Measurements from ENCODE around the gene LTA.

The LTA gene

DNA sequence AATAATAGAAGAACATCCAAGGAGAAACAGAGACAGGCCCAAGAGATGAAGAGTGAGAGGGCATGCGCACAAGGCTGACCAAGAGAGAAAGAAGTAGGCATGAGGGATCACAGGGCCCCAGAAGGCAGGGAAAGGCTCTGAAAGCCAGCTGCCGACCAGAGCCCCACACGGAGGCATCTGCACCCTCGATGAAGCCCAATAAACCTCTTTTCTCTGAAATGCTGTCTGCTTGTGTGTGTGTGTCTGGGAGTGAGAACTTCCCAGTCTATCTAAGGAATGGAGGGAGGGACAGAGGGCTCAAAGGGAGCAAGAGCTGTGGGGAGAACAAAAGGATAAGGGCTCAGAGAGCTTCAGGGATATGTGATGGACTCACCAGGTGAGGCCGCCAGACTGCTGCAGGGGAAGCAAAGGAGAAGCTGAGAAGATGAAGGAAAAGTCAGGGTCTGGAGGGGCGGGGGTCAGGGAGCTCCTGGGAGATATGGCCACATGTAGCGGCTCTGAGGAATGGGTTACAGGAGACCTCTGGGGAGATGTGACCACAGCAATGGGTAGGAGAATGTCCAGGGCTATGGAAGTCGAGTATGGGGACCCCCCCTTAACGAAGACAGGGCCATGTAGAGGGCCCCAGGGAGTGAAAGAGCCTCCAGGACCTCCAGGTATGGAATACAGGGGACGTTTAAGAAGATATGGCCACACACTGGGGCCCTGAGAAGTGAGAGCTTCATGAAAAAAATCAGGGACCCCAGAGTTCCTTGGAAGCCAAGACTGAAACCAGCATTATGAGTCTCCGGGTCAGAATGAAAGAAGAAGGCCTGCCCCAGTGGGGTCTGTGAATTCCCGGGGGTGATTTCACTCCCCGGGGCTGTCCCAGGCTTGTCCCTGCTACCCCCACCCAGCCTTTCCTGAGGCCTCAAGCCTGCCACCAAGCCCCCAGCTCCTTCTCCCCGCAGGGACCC is 2.3 kb downstream of the LTA start:
- DNase-seq = no peak

DNA sequence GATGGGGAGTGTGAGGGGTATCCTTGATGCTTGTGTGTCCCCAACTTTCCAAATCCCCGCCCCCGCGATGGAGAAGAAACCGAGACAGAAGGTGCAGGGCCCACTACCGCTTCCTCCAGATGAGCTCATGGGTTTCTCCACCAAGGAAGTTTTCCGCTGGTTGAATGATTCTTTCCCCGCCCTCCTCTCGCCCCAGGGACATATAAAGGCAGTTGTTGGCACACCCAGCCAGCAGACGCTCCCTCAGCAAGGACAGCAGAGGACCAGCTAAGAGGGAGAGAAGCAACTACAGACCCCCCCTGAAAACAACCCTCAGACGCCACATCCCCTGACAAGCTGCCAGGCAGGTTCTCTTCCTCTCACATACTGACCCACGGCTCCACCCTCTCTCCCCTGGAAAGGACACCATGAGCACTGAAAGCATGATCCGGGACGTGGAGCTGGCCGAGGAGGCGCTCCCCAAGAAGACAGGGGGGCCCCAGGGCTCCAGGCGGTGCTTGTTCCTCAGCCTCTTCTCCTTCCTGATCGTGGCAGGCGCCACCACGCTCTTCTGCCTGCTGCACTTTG is 3.3 kb downstream of the LTA start, which contains the start of gene TNF:
TNF (plus strand) TSS at position 231 of the 567 bp plus-strand sequence; CDS start at position 408, 177 bp downstream.
- DNase-seq = no peak

DNA sequence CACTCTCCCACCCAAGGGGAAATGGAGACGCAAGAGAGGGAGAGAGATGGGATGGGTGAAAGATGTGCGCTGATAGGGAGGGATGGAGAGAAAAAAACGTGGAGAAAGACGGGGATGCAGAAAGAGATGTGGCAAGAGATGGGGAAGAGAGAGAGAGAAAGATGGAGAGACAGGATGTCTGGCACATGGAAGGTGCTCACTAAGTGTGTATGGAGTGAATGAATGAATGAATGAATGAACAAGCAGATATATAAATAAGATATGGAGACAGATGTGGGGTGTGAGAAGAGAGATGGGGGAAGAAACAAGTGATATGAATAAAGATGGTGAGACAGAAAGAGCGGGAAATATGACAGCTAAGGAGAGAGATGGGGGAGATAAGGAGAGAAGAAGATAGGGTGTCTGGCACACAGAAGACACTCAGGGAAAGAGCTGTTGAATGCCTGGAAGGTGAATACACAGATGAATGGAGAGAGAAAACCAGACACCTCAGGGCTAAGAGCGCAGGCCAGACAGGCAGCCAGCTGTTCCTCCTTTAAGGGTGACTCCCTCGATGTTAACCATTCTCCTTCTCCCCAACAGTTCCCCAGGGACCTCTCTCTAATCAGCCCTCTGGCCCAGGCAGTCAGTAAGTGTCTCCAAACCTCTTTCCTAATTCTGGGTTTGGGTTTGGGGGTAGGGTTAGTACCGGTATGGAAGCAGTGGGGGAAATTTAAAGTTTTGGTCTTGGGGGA is 4.0 kb downstream of the LTA start:
- DNase-seq = no peak

DNA sequence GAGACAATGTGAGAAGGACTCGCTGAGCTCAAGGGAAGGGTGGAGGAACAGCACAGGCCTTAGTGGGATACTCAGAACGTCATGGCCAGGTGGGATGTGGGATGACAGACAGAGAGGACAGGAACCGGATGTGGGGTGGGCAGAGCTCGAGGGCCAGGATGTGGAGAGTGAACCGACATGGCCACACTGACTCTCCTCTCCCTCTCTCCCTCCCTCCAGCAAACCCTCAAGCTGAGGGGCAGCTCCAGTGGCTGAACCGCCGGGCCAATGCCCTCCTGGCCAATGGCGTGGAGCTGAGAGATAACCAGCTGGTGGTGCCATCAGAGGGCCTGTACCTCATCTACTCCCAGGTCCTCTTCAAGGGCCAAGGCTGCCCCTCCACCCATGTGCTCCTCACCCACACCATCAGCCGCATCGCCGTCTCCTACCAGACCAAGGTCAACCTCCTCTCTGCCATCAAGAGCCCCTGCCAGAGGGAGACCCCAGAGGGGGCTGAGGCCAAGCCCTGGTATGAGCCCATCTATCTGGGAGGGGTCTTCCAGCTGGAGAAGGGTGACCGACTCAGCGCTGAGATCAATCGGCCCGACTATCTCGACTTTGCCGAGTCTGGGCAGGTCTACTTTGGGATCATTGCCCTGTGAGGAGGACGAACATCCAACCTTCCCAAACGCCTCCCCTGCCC is 4.9 kb downstream of the LTA start:
- no peak for DNase-seq

DNA sequence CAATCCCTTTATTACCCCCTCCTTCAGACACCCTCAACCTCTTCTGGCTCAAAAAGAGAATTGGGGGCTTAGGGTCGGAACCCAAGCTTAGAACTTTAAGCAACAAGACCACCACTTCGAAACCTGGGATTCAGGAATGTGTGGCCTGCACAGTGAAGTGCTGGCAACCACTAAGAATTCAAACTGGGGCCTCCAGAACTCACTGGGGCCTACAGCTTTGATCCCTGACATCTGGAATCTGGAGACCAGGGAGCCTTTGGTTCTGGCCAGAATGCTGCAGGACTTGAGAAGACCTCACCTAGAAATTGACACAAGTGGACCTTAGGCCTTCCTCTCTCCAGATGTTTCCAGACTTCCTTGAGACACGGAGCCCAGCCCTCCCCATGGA is 5.5 kb downstream of the LTA start:
- DNase-seq = no peak

- no peak for DNase-seq
Observed at GRCh38 chr6:31578184-31579118, 6.4 kb downstream of the LTA start.

DNA sequence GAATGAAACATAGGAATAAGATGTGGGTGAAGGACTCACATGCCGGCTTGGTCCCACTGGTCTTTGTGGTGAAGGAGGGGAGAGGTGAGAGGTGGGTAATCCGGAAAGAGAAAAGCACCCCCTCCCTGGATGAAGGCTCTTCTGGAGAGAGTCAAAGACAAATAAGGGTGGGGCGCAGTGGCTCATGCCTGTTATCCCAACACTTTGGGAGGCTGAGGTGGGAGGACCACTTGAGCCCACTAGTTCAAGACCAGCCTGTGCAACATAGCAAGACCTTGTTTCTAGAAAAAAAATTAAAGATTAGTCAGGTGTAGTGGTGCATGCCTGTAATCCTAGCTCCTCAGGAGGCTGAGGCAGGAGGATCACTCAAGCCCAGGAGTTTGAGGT is 7.0 kb downstream of the LTA start:
- DNase-seq = no peak

DNA sequence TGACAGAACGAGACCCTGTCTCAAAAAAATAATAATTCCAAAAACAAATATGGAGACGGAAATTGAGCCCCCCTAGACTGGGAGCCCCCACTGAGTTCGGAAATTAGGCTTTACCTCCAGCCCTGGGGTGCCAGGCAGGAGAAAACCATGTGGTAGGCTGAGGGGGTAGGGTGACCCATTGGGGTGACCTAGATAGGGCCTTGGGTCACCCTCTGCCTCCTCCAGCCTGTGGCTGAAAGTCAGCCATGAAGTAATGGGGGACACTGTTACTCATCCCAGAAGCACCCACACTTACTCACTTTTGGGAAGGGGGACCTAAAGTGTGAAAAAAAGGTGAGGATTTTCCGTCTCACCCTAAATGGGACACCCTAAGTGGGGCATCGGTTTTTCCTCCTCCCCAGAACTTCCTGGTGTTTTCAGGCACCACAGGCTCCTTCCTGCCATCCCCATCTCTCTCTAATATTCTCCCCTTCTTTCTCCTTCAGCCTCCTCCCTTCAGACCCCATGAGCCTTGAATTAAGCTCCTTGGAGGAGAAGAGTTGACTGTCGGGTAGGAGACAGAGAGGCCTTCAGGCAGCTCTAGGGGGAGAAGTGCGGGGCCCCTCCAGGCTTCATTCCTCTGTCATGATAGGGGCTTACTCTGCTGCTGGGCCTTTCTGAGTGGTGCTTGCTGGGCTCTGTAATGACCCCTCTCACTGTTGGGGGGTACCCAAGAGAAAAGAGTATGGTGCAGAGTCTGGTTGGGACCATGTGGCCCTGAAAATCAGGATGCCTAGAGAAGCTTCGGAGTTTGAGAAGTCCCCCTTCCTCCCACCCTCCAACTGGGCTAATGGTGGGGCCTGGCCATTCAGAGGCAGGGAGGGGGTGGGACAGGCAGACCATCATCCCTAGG is 7.7 kb downstream of the LTA start:
- DNase-seq = no peak

DNA sequence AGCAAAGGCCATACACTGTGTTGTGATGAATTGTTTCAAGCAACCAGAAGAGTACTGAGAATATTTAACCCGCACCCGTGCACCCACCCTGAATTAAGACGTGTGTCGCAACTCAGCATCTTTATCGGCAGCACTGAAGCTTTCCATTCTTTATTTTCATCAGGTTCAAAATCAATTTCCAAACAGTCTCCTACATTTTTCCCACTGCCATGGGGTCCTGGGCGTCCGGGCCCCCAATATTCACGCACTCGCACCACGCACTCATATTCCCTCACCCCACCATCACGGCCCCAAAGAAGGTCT is 8.3 kb downstream of the LTA start:
- no peak for DNase-seq

GRCh38 chr6:31580807-31581433 is 8.8 kb downstream of the LTA start:
- DNase-seq = peak; percentile 93

DNA sequence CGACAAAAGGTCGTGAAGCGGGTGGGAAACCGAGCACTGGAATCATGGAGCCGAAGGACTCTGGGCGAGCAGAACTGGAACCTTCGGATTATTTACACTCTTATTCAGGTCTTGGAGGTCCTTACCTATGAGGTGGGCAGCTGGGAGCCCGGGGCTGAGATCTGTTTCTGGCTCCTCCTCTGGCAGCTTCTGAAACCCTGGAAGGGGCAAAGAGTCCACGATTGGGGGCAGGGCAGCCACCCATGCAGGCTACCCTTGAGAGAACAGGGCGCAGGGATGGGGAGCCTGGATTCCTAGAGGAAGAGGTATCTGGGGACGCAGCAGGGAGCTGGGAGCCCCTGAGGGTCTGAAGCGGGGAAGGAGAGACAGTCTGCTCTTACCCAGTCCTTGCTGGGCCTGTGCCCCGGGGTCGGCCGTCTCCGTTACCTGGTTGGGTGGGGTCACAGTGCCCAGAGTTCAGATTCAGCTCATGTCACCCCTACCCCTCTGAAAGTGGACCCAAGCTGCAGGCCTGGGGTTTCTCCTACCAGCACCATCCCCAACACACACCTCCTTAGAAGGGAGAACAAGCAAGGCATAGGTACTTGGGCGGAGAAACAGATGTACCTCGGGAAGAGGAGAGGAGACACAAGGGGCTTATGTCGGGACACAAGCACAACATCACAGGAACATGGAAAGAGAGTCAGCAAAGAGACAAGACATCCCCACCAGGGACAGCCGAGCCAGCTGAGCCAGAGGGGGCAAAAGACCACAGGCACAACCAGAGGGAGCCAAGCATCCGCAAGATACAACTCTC is 9.5 kb downstream of the LTA start:
- no peak for DNase-seq

- no peak for DNase-seq
Observed at GRCh38 chr6:31582230-31582643, 10.1 kb downstream of the LTA start, which contains the start of gene LTB. TSS of gene LTB (minus strand) at chr6:31582424. CDS start at chr6:31582417, 7 bp downstream.

DNA sequence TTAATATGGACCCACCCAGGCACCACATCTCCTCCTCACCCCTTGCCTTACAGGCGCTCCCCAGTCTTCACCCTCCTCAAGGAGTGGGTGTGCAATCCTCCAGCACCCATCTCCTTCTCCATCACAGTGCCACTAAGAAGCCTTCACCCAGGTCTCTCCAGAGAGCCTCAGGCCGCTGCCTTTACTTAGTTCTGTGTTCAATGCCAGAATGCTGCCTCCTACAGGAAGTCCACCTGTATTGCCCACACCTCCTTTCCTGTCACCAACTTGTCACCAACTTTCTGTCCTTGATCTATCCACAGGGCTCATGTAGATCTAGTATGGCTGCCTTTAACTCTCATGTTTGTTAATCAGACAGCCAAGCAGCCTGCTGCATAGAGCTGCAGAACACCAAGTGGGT is 13.4 kb downstream of the LTA start:
- DNase-seq = peak; percentile 73

- peak; percentile 63 for DNase-seq
Observed at GRCh38 chr6:31586008-31586407, 13.9 kb downstream of the LTA start, which contains the start of gene LST1. TSS of gene LST1 (plus strand) at chr6:31586277. CDS start at chr6:31587300, 1,023 bp downstream.

- DNase-seq = peak; percentile 49
Observed at GRCh38 chr6:31586599-31587281, 14.7 kb downstream of the LTA start.

- no peak for DNase-seq
Observed at GRCh38 chr6:31587791-31588777, 16.0 kb downstream of the LTA start.

DNA sequence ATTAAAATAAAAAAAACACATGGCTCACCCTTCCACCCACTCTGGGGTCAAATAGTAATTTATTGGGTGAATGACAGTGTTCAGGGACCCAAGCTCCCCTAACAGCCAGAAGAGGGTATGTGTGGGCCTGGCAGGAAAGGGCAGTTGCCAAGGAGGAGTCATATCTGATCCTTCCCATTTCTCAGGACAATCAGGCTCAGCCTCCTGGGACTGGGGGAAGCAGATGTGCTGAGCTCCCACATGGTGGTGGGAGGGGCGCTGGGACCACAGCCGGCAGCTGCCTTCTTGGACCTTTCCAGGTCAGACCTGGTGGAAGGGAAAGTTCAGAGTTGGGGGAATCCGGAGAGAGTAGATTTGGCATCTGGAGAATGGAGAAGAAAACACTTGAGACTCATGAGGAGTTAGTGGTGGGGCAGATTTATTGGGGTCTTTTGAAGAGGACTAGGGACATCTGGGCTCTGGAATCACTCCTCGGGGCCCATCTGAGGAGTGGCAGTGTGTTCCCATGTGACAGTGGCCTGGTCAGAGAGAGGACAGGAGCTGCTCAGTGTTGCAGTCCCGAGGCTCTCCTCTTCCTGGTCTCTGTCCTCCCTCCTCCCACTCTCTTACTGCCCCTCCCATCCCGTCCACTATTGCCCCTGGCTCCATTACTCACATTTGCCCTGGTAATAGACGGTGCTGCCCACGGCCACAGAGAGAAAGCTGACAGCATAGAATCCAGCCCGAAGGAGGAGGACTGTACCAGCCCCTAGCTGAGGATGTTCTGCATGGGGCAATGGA is 17.0 kb downstream of the LTA start:
- no peak for DNase-seq
